ENCODE measurements around the gene C19orf47.
A peak's percentile ranks its signal among the peaks of the same experiment; 100 is the strongest.

Gene C19orf47, protein sequence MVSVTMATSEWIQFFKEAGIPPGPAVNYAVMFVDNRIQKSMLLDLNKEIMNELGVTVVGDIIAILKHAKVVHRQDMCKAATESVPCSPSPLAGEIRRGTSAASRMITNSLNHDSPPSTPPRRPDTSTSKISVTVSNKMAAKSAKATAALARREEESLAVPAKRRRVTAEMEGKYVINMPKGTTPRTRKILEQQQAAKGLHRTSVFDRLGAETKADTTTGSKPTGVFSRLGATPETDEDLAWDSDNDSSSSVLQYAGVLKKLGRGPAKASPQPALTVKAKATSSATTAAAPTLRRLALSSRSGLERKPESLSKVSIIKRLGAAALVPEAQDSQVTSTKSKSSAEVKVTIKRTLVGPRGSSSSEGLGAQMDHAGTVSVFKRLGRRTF

DNA sequence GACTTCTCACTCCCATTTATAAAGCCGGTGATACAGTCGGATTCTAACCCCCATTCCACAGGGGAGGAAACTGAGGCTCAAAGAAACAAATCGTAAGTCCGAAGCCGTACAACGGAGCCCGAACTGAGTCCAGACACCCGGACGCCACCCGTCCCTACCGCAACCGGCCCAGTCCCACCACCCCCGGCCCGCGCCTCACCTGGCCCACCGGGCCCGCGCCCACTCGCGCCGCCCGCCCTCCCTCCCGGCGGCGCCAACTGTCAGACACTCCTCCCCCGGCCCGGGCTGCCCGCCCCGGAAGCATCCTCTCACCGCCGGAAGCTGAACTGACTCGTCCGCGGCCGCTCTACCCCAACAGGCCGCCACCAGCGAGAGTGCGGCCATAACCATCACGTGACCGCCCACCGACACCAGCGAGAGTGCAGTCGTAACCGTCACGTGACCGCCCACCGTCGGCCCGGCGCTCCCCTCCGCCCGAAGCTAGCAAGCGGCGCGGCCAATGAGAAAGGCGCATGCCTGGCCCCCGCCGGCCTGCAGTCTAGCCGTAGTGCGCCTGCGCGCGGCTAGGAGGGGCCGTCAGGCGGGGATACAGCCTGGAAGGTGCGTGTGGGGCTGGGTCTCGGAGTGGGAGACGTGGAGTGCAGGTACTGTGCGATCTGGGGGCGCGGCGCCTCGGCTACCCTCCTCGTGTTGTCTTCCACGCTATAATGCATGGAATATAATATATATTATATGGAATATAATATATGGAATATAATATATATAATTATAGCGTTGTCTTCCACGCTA is at the start of gene C19orf47, which contains the start of gene PLD3:
TSS of gene C19orf47 (minus strand) at position 273 of the 789 bp plus-strand sequence. CDS start 6,540 bp downstream, outside the sequence.
TSS of gene PLD3 (plus strand) at position 571 of the 789 bp plus-strand sequence. CDS start 17,789 bp downstream, outside the sequence.
- peak; percentile 100 for DNase-seq (ENCODE audit: low spot score)
- in situ Hi-C loops (cut with MboI; ENCODE audit: low sequenced_read_pairs, unreplicated experiment): no loop called here
- TF ChIP-seq, protein P1, sequence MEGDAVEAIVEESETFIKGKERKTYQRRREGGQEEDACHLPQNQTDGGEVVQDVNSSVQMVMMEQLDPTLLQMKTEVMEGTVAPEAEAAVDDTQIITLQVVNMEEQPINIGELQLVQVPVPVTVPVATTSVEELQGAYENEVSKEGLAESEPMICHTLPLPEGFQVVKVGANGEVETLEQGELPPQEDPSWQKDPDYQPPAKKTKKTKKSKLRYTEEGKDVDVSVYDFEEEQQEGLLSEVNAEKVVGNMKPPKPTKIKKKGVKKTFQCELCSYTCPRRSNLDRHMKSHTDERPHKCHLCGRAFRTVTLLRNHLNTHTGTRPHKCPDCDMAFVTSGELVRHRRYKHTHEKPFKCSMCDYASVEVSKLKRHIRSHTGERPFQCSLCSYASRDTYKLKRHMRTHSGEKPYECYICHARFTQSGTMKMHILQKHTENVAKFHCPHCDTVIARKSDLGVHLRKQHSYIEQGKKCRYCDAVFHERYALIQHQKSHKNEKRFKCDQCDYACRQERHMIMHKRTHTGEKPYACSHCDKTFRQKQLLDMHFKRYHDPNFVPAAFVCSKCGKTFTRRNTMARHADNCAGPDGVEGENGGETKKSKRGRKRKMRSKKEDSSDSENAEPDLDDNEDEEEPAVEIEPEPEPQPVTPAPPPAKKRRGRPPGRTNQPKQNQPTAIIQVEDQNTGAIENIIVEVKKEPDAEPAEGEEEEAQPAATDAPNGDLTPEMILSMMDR (IDR thresholded peaks at IDR 0.05; ENCODE audit: borderline replicate concordance, control extremely low read depth, extremely low read depth, insufficient read depth, missing control alignments): peak; percentile 6

DNA sequence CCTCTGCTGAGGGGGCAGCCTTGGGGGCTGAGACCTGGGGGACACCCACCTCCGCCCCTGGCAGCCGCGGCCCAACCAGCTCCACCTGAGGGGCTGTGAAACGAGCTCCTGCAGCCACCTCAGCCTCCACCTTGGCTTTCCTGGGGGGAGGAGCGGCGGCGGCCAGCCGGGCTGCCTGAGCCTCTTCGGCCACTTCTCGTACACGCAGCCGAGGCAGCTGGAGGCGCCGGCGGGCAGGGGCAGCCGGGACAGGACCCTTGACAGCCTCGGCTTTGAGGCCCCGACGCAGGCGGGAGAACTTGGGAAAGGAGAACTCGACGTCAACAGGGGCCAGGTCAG is 49.3 kb upstream of the C19orf47 start:
- in situ Hi-C loops (cut with MboI; ENCODE audit: low sequenced_read_pairs, unreplicated experiment): no loop called here
- DNase-seq (ENCODE audit: low spot score): no peak
- TF ChIP-seq, protein P1 (IDR thresholded peaks at IDR 0.05; ENCODE audit: borderline replicate concordance, control extremely low read depth, extremely low read depth, insufficient read depth, missing control alignments): no peak

DNA sequence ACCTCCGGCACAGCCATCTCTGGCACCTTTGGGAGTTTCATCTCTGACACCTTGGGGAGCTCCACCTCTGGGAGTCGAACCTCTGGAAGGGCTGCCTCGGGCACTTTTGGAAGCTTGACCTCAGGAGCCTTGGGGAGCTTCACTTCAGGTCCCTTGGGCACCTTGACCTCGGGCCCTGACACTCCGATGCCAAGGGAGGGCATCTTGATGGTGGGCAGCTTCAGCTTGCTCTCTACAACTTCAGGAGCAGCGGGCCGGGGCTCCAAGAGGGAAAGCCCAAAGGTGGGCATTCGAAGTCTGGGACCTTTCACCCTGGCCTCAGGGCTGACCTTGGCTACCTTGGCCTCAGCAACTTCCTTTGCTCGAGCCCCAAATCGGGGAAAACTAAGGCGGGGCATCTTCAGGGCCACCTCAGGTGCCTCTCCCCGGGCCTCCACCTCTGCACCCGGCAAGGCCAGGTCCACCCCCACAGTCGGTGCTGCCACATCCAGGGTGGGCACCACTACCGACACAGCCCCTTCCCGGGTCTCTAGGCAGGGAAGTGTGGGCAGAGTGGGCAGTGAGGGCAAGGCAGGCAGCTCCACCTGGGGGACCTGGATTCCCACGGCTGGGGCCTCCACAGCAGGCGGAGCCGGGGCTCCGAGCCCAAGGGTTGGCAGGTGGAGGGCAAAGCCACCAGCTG is 48.8 kb upstream of the C19orf47 start:
- TF ChIP-seq, protein P1 (IDR thresholded peaks at IDR 0.05; ENCODE audit: borderline replicate concordance, control extremely low read depth, extremely low read depth, insufficient read depth, missing control alignments): no peak
- no peak for DNase-seq (ENCODE audit: low spot score)
- in situ Hi-C loops (cut with MboI; ENCODE audit: low sequenced_read_pairs, unreplicated experiment): no loop called here

DNA sequence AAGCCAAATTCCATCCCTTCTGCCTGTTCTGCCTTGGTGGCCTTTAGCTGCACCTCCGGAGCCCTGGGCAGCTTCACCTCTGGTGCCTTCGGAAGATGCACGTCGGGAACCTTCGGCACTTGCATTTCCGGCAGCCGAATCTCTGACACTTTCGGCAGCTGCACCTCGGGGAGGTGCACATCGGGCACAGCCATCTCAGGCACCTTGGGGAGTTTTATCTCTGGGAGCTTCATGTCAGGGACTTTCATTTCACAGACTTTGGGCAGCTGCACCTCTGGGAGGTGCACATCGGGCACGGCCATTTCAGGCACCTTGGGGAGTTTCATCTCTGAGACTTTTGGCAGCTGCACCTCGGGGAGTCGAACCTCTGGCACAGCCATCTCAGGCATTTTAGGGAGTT is 47.8 kb upstream of the C19orf47 start:
- DNase-seq (ENCODE audit: low spot score): no peak
- in situ Hi-C loops (cut with MboI; ENCODE audit: low sequenced_read_pairs, unreplicated experiment): no loop called here
- TF ChIP-seq, protein P1 (IDR thresholded peaks at IDR 0.05; ENCODE audit: borderline replicate concordance, control extremely low read depth, extremely low read depth, insufficient read depth, missing control alignments): no peak

DNA sequence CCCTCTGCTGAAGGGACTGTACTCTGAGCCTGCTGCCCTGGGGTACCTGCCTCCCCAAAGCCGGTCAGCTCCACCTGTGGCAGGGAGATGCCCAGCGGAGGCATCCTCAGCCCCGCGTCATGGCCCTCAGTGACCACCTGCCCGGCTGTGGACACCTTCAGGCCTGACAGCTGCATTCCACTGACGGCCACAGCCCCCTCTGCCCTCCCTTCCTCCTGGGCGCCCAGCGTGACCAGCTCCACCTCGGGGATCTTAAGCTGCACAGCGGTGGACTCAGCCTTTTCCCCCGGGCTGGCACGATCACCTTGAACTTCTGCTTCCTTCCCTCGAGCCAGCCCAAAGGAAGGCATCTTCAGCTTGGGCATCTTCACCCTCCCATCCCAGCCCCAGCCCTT is 46.6 kb upstream of the C19orf47 start:
- in situ Hi-C loops (cut with MboI; ENCODE audit: low sequenced_read_pairs, unreplicated experiment): no loop called here
- DNase-seq (ENCODE audit: low spot score): no peak
- TF ChIP-seq, protein P1 (IDR thresholded peaks at IDR 0.05; ENCODE audit: borderline replicate concordance, control extremely low read depth, extremely low read depth, insufficient read depth, missing control alignments): no peak
